Right renal cortex interstitium (tissue), 3 donors: Measurements from ENCODE around the gene PEPD. TPM values are rescaled to one million over a fixed set of nuclear protein-coding genes. Genes with fewer than 3 reads are reported as not detected.

Source experiments
- DNase-seq, 3 donors: peaks; one replicate each; pipeline ENCODE4 v3.0.0-alpha.2; 2013; ENCODE audit warnings: low read depth in 3 of 3, low spot score in 2 of 3
- polyA plus RNA-seq, 3 donors: library from polyadenylated mRNA; unstranded; fragments of 120-200 nt; gene quantifications; one replicate each; pipeline ENCODE4 v1.2.1, GENCODE V29; 2013; ENCODE audit not compliant: insufficient read length in 3 of 3

The PEPD gene
- polyA plus RNA-seq, 3 donors: 112 to 141 (median 123) TPM

- no peak for DNase-seq
These were observed 108.8 kb downstream of the PEPD start for GRCh38 chr19:33412601-33413425.

- DNase-seq: no peak
These were observed 109.9 kb downstream of the PEPD start for GRCh38 chr19:33411621-33412180.

GRCh38 chr19:33410915-33411401, 110.6 kb downstream of the PEPD start:
- no peak for DNase-seq

GRCh38 chr19:33409906-33410685, 111.5 kb downstream of the PEPD start:
- no peak for DNase-seq

GRCh38 chr19:33408538-33409434, 112.8 kb downstream of the PEPD start:
- DNase-seq: no peak

- DNase-seq: no peak
These were observed 113.5 kb downstream of the PEPD start for GRCh38 chr19:33408116-33408515.

- DNase-seq: no peak
These were observed 113.9 kb downstream of the PEPD start for GRCh38 chr19:33407716-33408115.

- no peak for DNase-seq
These were observed 114.4 kb downstream of the PEPD start for GRCh38 chr19:33407140-33407551.

- DNase-seq: peak in 1 of 3 donors; percentile 47
These were observed 115.0 kb downstream of the PEPD start for GRCh38 chr19:33406521-33407139.

- DNase-seq: no peak
These were observed 115.8 kb downstream of the PEPD start for GRCh38 chr19:33405553-33406461.

- DNase-seq: no peak
These were observed 116.4 kb downstream of the PEPD start for GRCh38 chr19:33405254-33405552.

GRCh38 chr19:33404506-33405253, 116.9 kb downstream of the PEPD start:
- DNase-seq: no peak

- no peak for DNase-seq
These were observed 117.7 kb downstream of the PEPD start for GRCh38 chr19:33403973-33404304.

GRCh38 chr19:33403221-33403972, 118.2 kb downstream of the PEPD start:
- no peak for DNase-seq

- no peak for DNase-seq
These were observed 119.0 kb downstream of the PEPD start for GRCh38 chr19:33402421-33403220.

- DNase-seq: no peak
These were observed 119.7 kb downstream of the PEPD start for GRCh38 chr19:33401683-33402420.
